ENCODE data around the gene COL23A1. TPM values are rescaled to one million over a fixed set of nuclear protein-coding genes. Genes with fewer than 3 reads are reported as not detected.

COL23A1 gene
- total RNA-seq, 2 experiments from 2014 or later = 0.15 TPM; not detected in 1

GRCh38 chr5:178278358-178279023 is 311.7 kb downstream of the COL23A1 start:
- Mint-ChIP-seq H3K36me3 (no peaks in the 10 kb centered on the region), H3K4me1 (ENCODE audit: low read depth) (peaks cover 2% of the 10 kb centered on the region), H3K4me3 (no peak overlapping the region), H3K27me3 (peaks cover 12% of the 10 kb centered on the region), H3K27ac (no peak overlapping the region), H3K9me3 (peaks cover 4% of the 10 kb centered on the region)
- DNase-seq = no peak
- ChIA-PET POLR2A (no interaction called here), CTCF (interaction anchor here (0.7 to 5.0 kb wide), 4 partner anchors 142 to 1215 kb away, joined by 3 to 30 read pairs (median 4); no protein-coding TSS in a partner anchor)
- intact Hi-C loops (cut with micrococcal nuclease) = no loop called here

GRCh38 chr5:178277866-178278265 is 312.3 kb downstream of the COL23A1 start:
- CTCF ChIA-PET = interaction anchor here (1.7 to 5.0 kb wide), 2 partner anchors 274 to 1216 kb away, joined by 4 to 30 read pairs; no protein-coding TSS in a partner anchor
- no peak overlapping the region for H3K4me3 Mint-ChIP-seq
- H3K9me3 Mint-ChIP-seq = no peaks in the 10 kb centered on the region
- intact Hi-C loops (cut with micrococcal nuclease) = no loop called here
- H3K27ac Mint-ChIP-seq = no peak overlapping the region
- POLR2A ChIA-PET = no interaction called here
- H3K4me1 Mint-ChIP-seq (ENCODE audit: low read depth) = peaks cover 2% of the 10 kb centered on the region
- no peak for DNase-seq
- H3K36me3 Mint-ChIP-seq = no peaks in the 10 kb centered on the region
- H3K27me3 Mint-ChIP-seq = peaks cover 12% of the 10 kb centered on the region

- intact Hi-C loops (cut with micrococcal nuclease) = no loop called here
- no peaks in the 10 kb centered on the region for H3K9me3 Mint-ChIP-seq
- ChIA-PET CTCF (interaction anchor here (1.7 to 5.0 kb wide), 2 partner anchors 274 to 1216 kb away, joined by 4 to 30 read pairs; no protein-coding TSS in a partner anchor), POLR2A (no interaction called here)
- peaks cover 12% of the 10 kb centered on the region for H3K27me3 Mint-ChIP-seq
- peaks cover 2% of the 10 kb centered on the region for H3K4me1 Mint-ChIP-seq (ENCODE audit: low read depth)
- no peak for DNase-seq
- H3K4me3 Mint-ChIP-seq = no peak overlapping the region
- H3K36me3 Mint-ChIP-seq = no peaks in the 10 kb centered on the region
- no peak overlapping the region for H3K27ac Mint-ChIP-seq
Measured at GRCh38 chr5:178277346-178277745, 312.8 kb downstream of the COL23A1 start.

GRCh38 chr5:178274781-178275537 is 315.2 kb downstream of the COL23A1 start:
- no peaks in the 10 kb centered on the region for H3K9me3 Mint-ChIP-seq
- no peak overlapping the region for H3K27ac Mint-ChIP-seq
- no peaks in the 10 kb centered on the region for H3K36me3 Mint-ChIP-seq
- ChIA-PET POLR2A (no interaction called here), CTCF (interaction anchor here (1.3 kb wide), 1 partner anchor 9 kb away, joined by 5 read pairs; no protein-coding TSS in a partner anchor)
- DNase-seq = no peak
- intact Hi-C loops (cut with micrococcal nuclease) = no loop called here
- H3K27me3 Mint-ChIP-seq = peaks cover 9% of the 10 kb centered on the region
- H3K4me3 Mint-ChIP-seq = no peak overlapping the region
- peaks cover 2% of the 10 kb centered on the region for H3K4me1 Mint-ChIP-seq (ENCODE audit: low read depth)

- ChIA-PET POLR2A (no interaction called here), CTCF (interaction anchor here (1.3 kb wide), 1 partner anchor 10 kb away, joined by 5 read pairs; no protein-coding TSS in a partner anchor)
- no peaks in the 10 kb centered on the region for H3K4me1 Mint-ChIP-seq (ENCODE audit: low read depth)
- no peak for DNase-seq
- H3K36me3 Mint-ChIP-seq = no peaks in the 10 kb centered on the region
- no peaks in the 10 kb centered on the region for H3K9me3 Mint-ChIP-seq
- H3K4me3 Mint-ChIP-seq = no peak overlapping the region
- peaks cover 4% of the 10 kb centered on the region for H3K27me3 Mint-ChIP-seq
- no peak overlapping the region for H3K27ac Mint-ChIP-seq
- intact Hi-C loops (cut with micrococcal nuclease) = no loop called here
Measured at GRCh38 chr5:178273665-178274541, 316.3 kb downstream of the COL23A1 start.

GRCh38 chr5:178273041-178273440 is 317.2 kb downstream of the COL23A1 start:
- no peaks in the 10 kb centered on the region for H3K9me3 Mint-ChIP-seq
- CTCF ChIA-PET = no interaction called here

GRCh38 chr5:178272591-178272990 is 317.6 kb downstream of the COL23A1 start:
- Mint-ChIP-seq H3K4me3 (no peak overlapping the region), H3K9me3 (no peaks in the 10 kb centered on the region), H3K27me3 (peaks cover under 1% of the 10 kb centered on the region), H3K4me1 (ENCODE audit: low read depth) (no peaks in the 10 kb centered on the region), H3K36me3 (no peaks in the 10 kb centered on the region), H3K27ac (no peak overlapping the region)
- no peak for DNase-seq
- CTCF ChIA-PET = no interaction called here
- intact Hi-C loops (cut with micrococcal nuclease) = no loop called here
- POLR2A ChIA-PET = no interaction called here

More at GRCh38 chr5:178273041-178273440, 317.2 kb downstream of the COL23A1 start:
- Mint-ChIP-seq H3K4me1 (ENCODE audit: low read depth) (no peaks in the 10 kb centered on the region), H3K36me3 (no peaks in the 10 kb centered on the region), H3K27me3 (peaks cover 4% of the 10 kb centered on the region), H3K4me3 (no peak overlapping the region), H3K27ac (no peak overlapping the region)
- POLR2A ChIA-PET = no interaction called here
- no peak for DNase-seq
- intact Hi-C loops (cut with micrococcal nuclease) = no loop called here

- no peaks in the 10 kb centered on the region for H3K27me3 Mint-ChIP-seq
- CTCF ChIA-PET = no interaction called here
Measured at GRCh38 chr5:178271726-178272479, 318.3 kb downstream of the COL23A1 start.

GRCh38 chr5:178271231-178271630 is 319.0 kb downstream of the COL23A1 start:
- intact Hi-C loops (cut with micrococcal nuclease) = no loop called here
- H3K27ac Mint-ChIP-seq = no peak overlapping the region
- no peaks in the 10 kb centered on the region for H3K36me3 Mint-ChIP-seq
- no peaks in the 10 kb centered on the region for H3K4me1 Mint-ChIP-seq (ENCODE audit: low read depth)
- H3K27me3 Mint-ChIP-seq = no peaks in the 10 kb centered on the region
- ChIA-PET POLR2A (no interaction called here), CTCF (no interaction called here)
- no peak overlapping the region for H3K4me3 Mint-ChIP-seq
- no peaks in the 10 kb centered on the region for H3K9me3 Mint-ChIP-seq
- DNase-seq = no peak

More at GRCh38 chr5:178271726-178272479, 318.3 kb downstream of the COL23A1 start:
- POLR2A ChIA-PET = no interaction called here
- no peak overlapping the region for H3K4me3 Mint-ChIP-seq
- intact Hi-C loops (cut with micrococcal nuclease) = no loop called here
- DNase-seq = no peak
- no peaks in the 10 kb centered on the region for H3K9me3 Mint-ChIP-seq
- H3K27ac Mint-ChIP-seq = no peak overlapping the region
- H3K36me3 Mint-ChIP-seq = no peaks in the 10 kb centered on the region
- no peaks in the 10 kb centered on the region for H3K4me1 Mint-ChIP-seq (ENCODE audit: low read depth)

- ChIA-PET POLR2A (no interaction called here), CTCF (no interaction called here)
- no peaks in the 10 kb centered on the region for H3K4me1 Mint-ChIP-seq (ENCODE audit: low read depth)
- no peak for DNase-seq
- no peak overlapping the region for H3K27ac Mint-ChIP-seq
- no peaks in the 10 kb centered on the region for H3K9me3 Mint-ChIP-seq
- no peak overlapping the region for H3K4me3 Mint-ChIP-seq
- H3K36me3 Mint-ChIP-seq = no peaks in the 10 kb centered on the region
- intact Hi-C loops (cut with micrococcal nuclease) = no loop called here
- no peaks in the 10 kb centered on the region for H3K27me3 Mint-ChIP-seq
Measured at GRCh38 chr5:178269499-178269898, 320.7 kb downstream of the COL23A1 start.

GRCh38 chr5:178267876-178268275 is 322.3 kb downstream of the COL23A1 start:
- CTCF ChIA-PET = no interaction called here
- intact Hi-C loops (cut with micrococcal nuclease) = no loop called here
- no peak overlapping the region for H3K4me3 Mint-ChIP-seq
- DNase-seq = no peak
- H3K36me3 Mint-ChIP-seq = no peaks in the 10 kb centered on the region
- H3K27ac Mint-ChIP-seq = no peak overlapping the region
- peaks cover 4% of the 10 kb centered on the region for H3K9me3 Mint-ChIP-seq
- H3K27me3 Mint-ChIP-seq = no peaks in the 10 kb centered on the region
- POLR2A ChIA-PET = no interaction called here
- H3K4me1 Mint-ChIP-seq (ENCODE audit: low read depth) = no peaks in the 10 kb centered on the region
